Stimulated activated effector memory CD8-positive, alpha-beta T cell treated with anti-CD3 and anti-CD28 coated beads, Interleukin-12 subunit alpha, Interleukin-12 subunit beta, amount 100 ng/mL, for 72 hours (primary cell): ENCODE results near the gene RAPGEF4.
A peak's percentile ranks its signal among the peaks of the same experiment; 100 is the strongest.

Experiments
- ATAC-seq: fragments of 150-1000 bp; cut with Tn5 transposase; 2 replicates; pipeline ENCODE4 v1.10.0; 2021
- DNase-seq, 2 donors: peaks; one replicate each; pipeline ENCODE4 v3.0.0; 2021 to 2022; ENCODE audit warnings: low spot score in 2 of 2
- H3K27ac Mint-ChIP-seq: one replicate; pipeline ENCODE4 v1.8.0; 2022; ENCODE audit warnings: mild to moderate bottlenecking, mixed read lengths
- H3K36me3 Mint-ChIP-seq: one replicate; pipeline ENCODE4 v1.8.0; 2022; ENCODE audit warnings: mild to moderate bottlenecking, mixed read lengths
- H3K4me1 Mint-ChIP-seq: one replicate; pipeline ENCODE4 v1.8.0; 2022; ENCODE audit warnings: mixed read lengths
- H3K4me3 Mint-ChIP-seq: one replicate; pipeline ENCODE4 v1.8.0; 2022; ENCODE audit warnings: mild to moderate bottlenecking, mixed read lengths
- H3K9me3 Mint-ChIP-seq: one replicate; pipeline ENCODE4 v1.8.0; 2022; ENCODE audit warnings: mixed read lengths

The RAPGEF4 gene

GRCh38 chr2:172845028-172845630 is 109.5 kb downstream of the RAPGEF4 start:
- Mint-ChIP-seq H3K9me3 (no peaks in the 10 kb centered on the region), H3K27ac (no peak overlapping the region), H3K36me3 (no peaks in the 10 kb centered on the region), H3K4me1 (no peaks in the 10 kb centered on the region), H3K4me3 (no peak overlapping the region)
- ATAC-seq (no peak), DNase-seq (no peak)

GRCh38 chr2:172846551-172846950 is 110.9 kb downstream of the RAPGEF4 start:
- Mint-ChIP-seq H3K27ac (no peak overlapping the region), H3K9me3 (peaks cover 3% of the 10 kb centered on the region), H3K4me3 (no peak overlapping the region), H3K4me1 (no peaks in the 10 kb centered on the region), H3K36me3 (no peaks in the 10 kb centered on the region)
- DNase-seq (no peak), ATAC-seq (no peak)

- no peak for DNase-seq
- H3K4me3 Mint-ChIP-seq = no peak overlapping the region
- H3K4me1 Mint-ChIP-seq = no peaks in the 10 kb centered on the region
- no peak overlapping the region for H3K27ac Mint-ChIP-seq
- peaks cover 3% of the 10 kb centered on the region for H3K9me3 Mint-ChIP-seq
- H3K36me3 Mint-ChIP-seq = no peaks in the 10 kb centered on the region
- no peak for ATAC-seq
These were observed 111.5 kb downstream of the RAPGEF4 start for GRCh38 chr2:172847188-172847587.

GRCh38 chr2:172848519-172848918 is 112.9 kb downstream of the RAPGEF4 start:
- no peak for ATAC-seq
- H3K4me3 Mint-ChIP-seq = no peak overlapping the region
- peaks cover 3% of the 10 kb centered on the region for H3K9me3 Mint-ChIP-seq
- no peaks in the 10 kb centered on the region for H3K36me3 Mint-ChIP-seq
- DNase-seq = no peak
- no peaks in the 10 kb centered on the region for H3K4me1 Mint-ChIP-seq
- no peak overlapping the region for H3K27ac Mint-ChIP-seq

GRCh38 chr2:172849519-172850217 is 114.0 kb downstream of the RAPGEF4 start:
- Mint-ChIP-seq H3K4me3 (no peak overlapping the region), H3K4me1 (no peaks in the 10 kb centered on the region), H3K36me3 (no peaks in the 10 kb centered on the region), H3K9me3 (peaks cover 8% of the 10 kb centered on the region), H3K27ac (no peak overlapping the region)
- DNase-seq = no peak
- no peak for ATAC-seq

- DNase-seq = no peak
- H3K4me1 Mint-ChIP-seq = no peaks in the 10 kb centered on the region
- peaks cover 8% of the 10 kb centered on the region for H3K9me3 Mint-ChIP-seq
- no peak for ATAC-seq
- H3K36me3 Mint-ChIP-seq = no peaks in the 10 kb centered on the region
- no peak overlapping the region for H3K27ac Mint-ChIP-seq
- H3K4me3 Mint-ChIP-seq = no peak overlapping the region
These were observed 119.9 kb downstream of the RAPGEF4 start for GRCh38 chr2:172855588-172855987.

- no peak overlapping the region for H3K27ac Mint-ChIP-seq
- H3K4me3 Mint-ChIP-seq = no peak overlapping the region
- H3K4me1 Mint-ChIP-seq = no peaks in the 10 kb centered on the region
- ATAC-seq = peak; percentile 51
- DNase-seq = no peak
- H3K9me3 Mint-ChIP-seq = peaks cover 6% of the 10 kb centered on the region
- H3K36me3 Mint-ChIP-seq = no peaks in the 10 kb centered on the region
These were observed 121.0 kb downstream of the RAPGEF4 start for GRCh38 chr2:172856606-172857005.

- H3K36me3 Mint-ChIP-seq = no peaks in the 10 kb centered on the region
- H3K27ac Mint-ChIP-seq = no peak overlapping the region
- ATAC-seq = no peak
- H3K9me3 Mint-ChIP-seq = peaks cover 6% of the 10 kb centered on the region
- no peaks in the 10 kb centered on the region for H3K4me1 Mint-ChIP-seq
- no peak for DNase-seq
- no peak overlapping the region for H3K4me3 Mint-ChIP-seq
These were observed 122.8 kb downstream of the RAPGEF4 start for GRCh38 chr2:172858473-172858745.

GRCh38 chr2:172859581-172860335 is 124.1 kb downstream of the RAPGEF4 start:
- Mint-ChIP-seq H3K4me3 (no peak overlapping the region), H3K9me3 (no peaks in the 10 kb centered on the region), H3K4me1 (no peaks in the 10 kb centered on the region), H3K27ac (no peak overlapping the region), H3K36me3 (no peaks in the 10 kb centered on the region)
- ATAC-seq = no peak
- DNase-seq = no peak

- no peak overlapping the region for H3K27ac Mint-ChIP-seq
- no peaks in the 10 kb centered on the region for H3K9me3 Mint-ChIP-seq
- no peaks in the 10 kb centered on the region for H3K4me1 Mint-ChIP-seq
- DNase-seq (no peak), ATAC-seq (no peak)
- no peaks in the 10 kb centered on the region for H3K36me3 Mint-ChIP-seq
- no peak overlapping the region for H3K4me3 Mint-ChIP-seq
These were observed 124.7 kb downstream of the RAPGEF4 start for GRCh38 chr2:172860336-172860707.

- H3K36me3 Mint-ChIP-seq = no peaks in the 10 kb centered on the region
- H3K9me3 Mint-ChIP-seq = no peaks in the 10 kb centered on the region
- H3K4me3 Mint-ChIP-seq = no peak overlapping the region
- no peak overlapping the region for H3K27ac Mint-ChIP-seq
- DNase-seq (no peak), ATAC-seq (no peak)
- H3K4me1 Mint-ChIP-seq = no peaks in the 10 kb centered on the region
These were observed 125.5 kb downstream of the RAPGEF4 start for GRCh38 chr2:172861098-172861497.

- Mint-ChIP-seq H3K4me1 (no peaks in the 10 kb centered on the region), H3K9me3 (no peaks in the 10 kb centered on the region), H3K27ac (no peak overlapping the region), H3K4me3 (no peak overlapping the region), H3K36me3 (no peaks in the 10 kb centered on the region)
- ATAC-seq (no peak), DNase-seq (no peak)
These were observed 126.2 kb downstream of the RAPGEF4 start for GRCh38 chr2:172861656-172862476.

- Mint-ChIP-seq H3K9me3 (no peaks in the 10 kb centered on the region), H3K4me1 (no peaks in the 10 kb centered on the region), H3K27ac (no peak overlapping the region), H3K4me3 (no peak overlapping the region), H3K36me3 (no peaks in the 10 kb centered on the region)
- no peak for DNase-seq
- no peak for ATAC-seq
These were observed 127.7 kb downstream of the RAPGEF4 start for GRCh38 chr2:172863341-172863740.

GRCh38 chr2:172864182-172864581 is 128.5 kb downstream of the RAPGEF4 start:
- peak; percentile 40 for ATAC-seq
- Mint-ChIP-seq H3K4me1 (no peaks in the 10 kb centered on the region), H3K27ac (no peak overlapping the region), H3K4me3 (no peak overlapping the region), H3K9me3 (no peaks in the 10 kb centered on the region), H3K36me3 (no peaks in the 10 kb centered on the region)
- DNase-seq = peak; percentile 8 to 56

GRCh38 chr2:172865422-172865821 is 129.8 kb downstream of the RAPGEF4 start:
- Mint-ChIP-seq H3K27ac (no peak overlapping the region), H3K9me3 (no peaks in the 10 kb centered on the region), H3K36me3 (no peaks in the 10 kb centered on the region), H3K4me1 (no peaks in the 10 kb centered on the region), H3K4me3 (no peak overlapping the region)
- ATAC-seq (no peak), DNase-seq (no peak)
